Keratinocyte (primary cell): Measurements from ENCODE around the gene TRIM60. TPM values are rescaled to one million over a fixed set of nuclear protein-coding genes. Genes with fewer than 3 reads are reported as not detected.

Experiments
- DNase-seq: peaks from one replicate; pipeline ENCODE4 v3.0.0-alpha.2; 2011; ENCODE audit warnings: low read depth, missing footprints, low spot score
- FAIRE-seq: peaks from 2 replicates; lab custom pipeline; 2011; peaks lifted over from hg19 to GRCh38; lab: Jason Lieb, UNC
- H2AFZ ChIP-seq: 2 replicates; pipeline ENCODE4 v1.6.0; 2012; ENCODE audit warnings: low read length, control low read depth, inconsistent platforms; ENCODE audit not compliant: control insufficient read depth
- H3K27ac ChIP-seq: 2 replicates; pipeline ENCODE4 v1.5.1; 2011; ENCODE audit warnings: low read length; ENCODE audit not compliant: control insufficient read depth, insufficient read depth
- H3K27me3 ChIP-seq: 3 replicates; pipeline ENCODE4 v1.6.0; 2011; ENCODE audit warnings: low read length; ENCODE audit not compliant: control insufficient read depth, insufficient read depth; ENCODE audit errors: extremely low read depth
- H3K36me3 ChIP-seq, 2 experiments: 2 replicates in 1 of 2; 3 replicates in 1 of 2; pipeline ENCODE4 v1.5.1; 2011; ENCODE audit warnings: low read length in 2 of 2, mild to moderate bottlenecking in 1 of 2; ENCODE audit not compliant: control insufficient read depth in 2 of 2, insufficient read depth in 2 of 2; ENCODE audit errors: extremely low read depth in 1 of 2
- H3K4me1 ChIP-seq: 3 replicates; pipeline ENCODE4 v1.5.1; 2011; ENCODE audit warnings: low read length; ENCODE audit not compliant: control insufficient read depth, insufficient read depth; ENCODE audit errors: extremely low read depth
- H3K4me2 ChIP-seq: 3 replicates; pipeline ENCODE4 v1.6.0; 2011; ENCODE audit warnings: low read depth, low read length; ENCODE audit not compliant: control insufficient read depth, insufficient read depth; ENCODE audit errors: extremely low read depth
- H3K4me3 ChIP-seq, 3 experiments: fragments of 200-600 bp in 1 of 3; sonication (generic) in 1 of 3; 2 replicates in 2 of 3; 3 replicates in 1 of 3; pipeline ENCODE4 v1.5.1; 2011 to 2016; ENCODE audit warnings: low read length in 3 of 3, mild to moderate bottlenecking in 3 of 3, control low read depth in 2 of 3, inconsistent platforms in 1 of 3, low read depth in 1 of 3, mixed read lengths in 1 of 3, mixed run types in 1 of 3, moderate library complexity in 1 of 3; ENCODE audit not compliant: control insufficient read depth in 2 of 3, insufficient read depth in 2 of 3; ENCODE audit errors: extremely low read depth in 1 of 3
- H3K79me2 ChIP-seq: 2 replicates; pipeline ENCODE4 v1.6.0; 2012; ENCODE audit warnings: low read length; ENCODE audit not compliant: control insufficient read depth, insufficient read depth
- H3K9ac ChIP-seq: 3 replicates; pipeline ENCODE4 v1.6.0; 2011; ENCODE audit warnings: low read length; ENCODE audit not compliant: control insufficient read depth, insufficient read depth; ENCODE audit errors: extremely low read depth
- H3K9me1 ChIP-seq: 3 replicates; pipeline ENCODE4 v1.6.0; 2011; ENCODE audit warnings: low read length; ENCODE audit not compliant: control insufficient read depth, insufficient read depth; ENCODE audit errors: extremely low read depth
- H3K9me3 ChIP-seq: 2 replicates; pipeline ENCODE4 v1.5.1; 2012; ENCODE audit warnings: low read depth, low read length; ENCODE audit not compliant: control insufficient read depth
- H4K20me1 ChIP-seq: 3 replicates; pipeline ENCODE4 v1.6.0; 2011; ENCODE audit warnings: low read length; ENCODE audit not compliant: control insufficient read depth, insufficient read depth; ENCODE audit errors: extremely low read depth
- CTCF ChIP-seq, 3 experiments: IDR thresholded peaks in 1 of 3; conservative IDR thresholded peaks in 1 of 3; optimal IDR thresholded peaks in 1 of 3; 2 replicates in 2 of 3; 3 replicates in 1 of 3; pipeline versions ENCODE3 to v1.5.1; 2011; ENCODE audit warnings: low read length in 3 of 3, mild to moderate bottlenecking in 3 of 3, moderate library complexity in 2 of 3, control low read depth in 1 of 3, inconsistent platforms in 1 of 3; ENCODE audit not compliant: insufficient read depth in 2 of 3; ENCODE audit errors: extremely low read depth in 1 of 3
- EZH2 ChIP-seq: IDR thresholded peaks from one replicate; pipeline ENCODE4 v1.6.1; 2012; ENCODE audit warnings: inconsistent platforms, mild to moderate bottlenecking, low read length, moderate library complexity
- dilution Hi-C: fragments of 300-500 bp; cut with MboI; formaldehyde crosslinking; loops from one replicate; pipeline ENCODE4 v1.7.0; 2020; ENCODE audit warnings: low sequenced_read_pairs; ENCODE audit not compliant: extremely low pct_ligation_motif_present
- polyA plus RNA-seq, 5 experiments: library from polyadenylated mRNA; depleted of rRNA in 3 of 5; stranded (reverse) in 3 of 5; stranded (forward) in 1 of 5; unstranded in 1 of 5; fragments of >200 nt; gene quantifications; 1 replicate in 1 of 5; 2 replicates in 3 of 5; 3 replicates in 1 of 5; pipeline versions ENCODE4 v1.2.1 to v1.2.3, GENCODE V29; 2011 to 2012; ENCODE audit warnings: missing spikeins in 2 of 5, low read depth in 1 of 5, low replicate concordance in 1 of 5

The TRIM60 gene
- polyA plus RNA-seq, 1 donor (not counting 4 experiments of a cell fraction or from before 2014, with no cell fraction given), result not detected

GRCh38 chr4:165027762-165028402 lies 3.9 kb upstream of the TRIM60 start:
- TF ChIP-seq EZH2 (no peak), CTCF (optimal IDR thresholded peaks at IDR 0.05 in 1 of 3, IDR thresholded peaks at IDR 0.05 in 1 of 3, conservative IDR thresholded peaks at IDR 0.05 in 1 of 3; ENCODE audit: extremely low read depth in 1 of 3, insufficient read depth in 2 of 3, low read length in 3 of 3) (no peak)
- FAIRE-seq (no peak), DNase-seq (no peak)
- H2AFZ ChIP-seq, result no peak overlapping the region
- no peak overlapping the region for H3K9ac ChIP-seq
- H3K4me3 ChIP-seq, result no peak overlapping the region
- H3K4me1 ChIP-seq, result no peaks in the 10 kb centered on the region
- H3K9me1 ChIP-seq, result no peaks in the 10 kb centered on the region
- dilution Hi-C loops, result no loop called here
- no peaks in the 10 kb centered on the region for H3K27me3 ChIP-seq
- H3K4me2 ChIP-seq, result no peak overlapping the region
- no peaks in the 10 kb centered on the region for H3K36me3 ChIP-seq
- H3K79me2 ChIP-seq, result no peaks in the 10 kb centered on the region
- no peak overlapping the region for H3K27ac ChIP-seq
- no peaks in the 10 kb centered on the region for H4K20me1 ChIP-seq
- H3K9me3 ChIP-seq, result no peaks in the 10 kb centered on the region

- no peak for TF ChIP-seq CTCF (optimal IDR thresholded peaks at IDR 0.05 in 1 of 3, IDR thresholded peaks at IDR 0.05 in 1 of 3, conservative IDR thresholded peaks at IDR 0.05 in 1 of 3; ENCODE audit: extremely low read depth in 1 of 3, insufficient read depth in 2 of 3, low read length in 3 of 3)
- no peak for TF ChIP-seq EZH2
- Histone ChIP-seq H3K4me1 (no peaks in the 10 kb centered on the region), H3K9me1 (no peaks in the 10 kb centered on the region), H3K9ac (no peak overlapping the region), H3K36me3 (no peaks in the 10 kb centered on the region), H3K27me3 (no peaks in the 10 kb centered on the region), H2AFZ (no peak overlapping the region), H3K9me3 (no peaks in the 10 kb centered on the region), H3K27ac (no peak overlapping the region), H3K4me3 (no peak overlapping the region), H4K20me1 (no peaks in the 10 kb centered on the region), H3K4me2 (no peak overlapping the region), H3K79me2 (no peaks in the 10 kb centered on the region)
- no peak for DNase-seq
- dilution Hi-C loops, result no loop called here
- FAIRE-seq, result no peak
These were observed 16.4 kb downstream of the TRIM60 start for GRCh38 chr4:165048170-165048569.
